HEK293 (cell line): Measurements from ENCODE around the gene C10orf88.

Experiments used
- MEIS1 ChIP-seq: sonication (generic); formaldehyde crosslinking; IDR thresholded peaks from 2 replicates; pipeline ENCODE4 v1.8.1; 2022; ENCODE audit warnings: missing genetic modification reagents, mild to moderate bottlenecking, borderline replicate concordance
- MZF1 ChIP-seq: fragments of 450-650 bp; formaldehyde crosslinking; IDR thresholded peaks from 2 replicates; pipeline ENCODE4 v1.5.1; 2017; ENCODE audit warnings: missing biosample characterization, missing genetic modification characterization, borderline replicate concordance
- OSR2 ChIP-seq: fragments of 450-650 bp; formaldehyde crosslinking; IDR thresholded peaks from 2 replicates; pipeline ENCODE4 v1.5.1; 2016; ENCODE audit warnings: missing biosample characterization, missing genetic modification characterization
- OVOL3 ChIP-seq: fragments of 450-650 bp; formaldehyde crosslinking; IDR thresholded peaks from 2 replicates; pipeline ENCODE4 v1.5.1; 2016; ENCODE audit warnings: missing biosample characterization, missing genetic modification characterization
- SP3 ChIP-seq: fragments of 450-650 bp; formaldehyde crosslinking; IDR thresholded peaks from 2 replicates; pipeline ENCODE4 v1.5.1; 2016; ENCODE audit warnings: missing biosample characterization, missing genetic modification characterization
- YY2 ChIP-seq: fragments of 450-650 bp; formaldehyde crosslinking; IDR thresholded peaks from 2 replicates; pipeline ENCODE4 v1.5.1; 2016; ENCODE audit warnings: missing biosample characterization, missing genetic modification characterization
- ZBTB1 ChIP-seq: fragments of 450-650 bp; formaldehyde crosslinking; IDR thresholded peaks from 2 replicates; pipeline ENCODE4 v1.5.1; 2016; ENCODE audit warnings: missing biosample characterization, missing genetic modification characterization
- ZBTB7A ChIP-seq: fragments of 450-650 bp; formaldehyde crosslinking; IDR thresholded peaks from 2 replicates; pipeline ENCODE4 v1.5.1; 2016; ENCODE audit warnings: low read depth, missing biosample characterization, missing genetic modification characterization
- ZFP69B ChIP-seq: fragments of 450-650 bp; formaldehyde crosslinking; IDR thresholded peaks from 2 replicates; pipeline ENCODE4 v1.5.1; 2016; ENCODE audit warnings: missing biosample characterization, missing genetic modification characterization
- ZNF157 ChIP-seq: fragments of 450-650 bp; formaldehyde crosslinking; IDR thresholded peaks from 2 replicates; pipeline ENCODE4 v1.5.1; 2016; ENCODE audit warnings: missing biosample characterization, missing genetic modification characterization
- ZNF169 ChIP-seq: fragments of 450-650 bp; formaldehyde crosslinking; IDR thresholded peaks from 2 replicates; pipeline ENCODE4 v1.5.1; 2016; ENCODE audit warnings: missing biosample characterization, missing genetic modification characterization
- ZNF221 ChIP-seq: fragments of 450-650 bp; formaldehyde crosslinking; IDR thresholded peaks from 2 replicates; pipeline ENCODE4 v1.5.1; 2017; ENCODE audit warnings: missing biosample characterization, missing genetic modification characterization, borderline replicate concordance
- ZNF350 ChIP-seq: fragments of 450-650 bp; formaldehyde crosslinking; IDR thresholded peaks from 2 replicates; pipeline ENCODE4 v1.5.0; 2017; ENCODE audit warnings: missing biosample characterization, mild to moderate bottlenecking, missing genetic modification characterization
- ZNF544 ChIP-seq: fragments of 450-650 bp; formaldehyde crosslinking; IDR thresholded peaks from 2 replicates; pipeline ENCODE4 v1.5.0; 2017; ENCODE audit warnings: missing biosample characterization, missing genetic modification characterization
- ZNF585B ChIP-seq: fragments of 450-650 bp; formaldehyde crosslinking; IDR thresholded peaks from 2 replicates; pipeline ENCODE4 v1.5.1; 2016; ENCODE audit warnings: missing biosample characterization, missing genetic modification characterization
- ZNF670 ChIP-seq: fragments of 450-650 bp; formaldehyde crosslinking; IDR thresholded peaks from 2 replicates; pipeline ENCODE4 v1.5.1; 2016; ENCODE audit warnings: missing biosample characterization, missing genetic modification characterization, low read depth
- ZNF701 ChIP-seq: fragments of 450-650 bp; formaldehyde crosslinking; IDR thresholded peaks from 2 replicates; pipeline ENCODE4 v1.5.1; 2016; ENCODE audit warnings: missing biosample characterization, missing genetic modification characterization
- TF ChIP-seq, protein P1 (sequence below): fragments of 450-650 bp; formaldehyde crosslinking; IDR thresholded peaks from 2 replicates; pipeline ENCODE4 v1.5.1; 2016; ENCODE audit warnings: missing biosample characterization, missing genetic modification characterization
- TF ChIP-seq, protein P2 (sequence below): fragments of 450-650 bp; formaldehyde crosslinking; IDR thresholded peaks from 2 replicates; pipeline ENCODE4 v1.5.1; 2016; ENCODE audit warnings: missing biosample characterization, missing genetic modification characterization
- TF ChIP-seq, protein P3 (sequence below): fragments of 450-650 bp; formaldehyde crosslinking; IDR thresholded peaks from 2 replicates; pipeline ENCODE4 v1.5.1; 2017; ENCODE audit warnings: missing biosample characterization, missing genetic modification characterization
- TF ChIP-seq, protein P4 (sequence below): fragments of 450-650 bp; formaldehyde crosslinking; IDR thresholded peaks from 2 replicates; pipeline ENCODE4 v1.5.1; 2017; ENCODE audit warnings: missing biosample characterization, missing genetic modification characterization
- TF ChIP-seq, protein P5 (sequence below): fragments of 450-650 bp; formaldehyde crosslinking; IDR thresholded peaks from 2 replicates; pipeline ENCODE4 v1.5.1; 2017; ENCODE audit warnings: missing biosample characterization, missing genetic modification characterization
- TF ChIP-seq, protein P6 (sequence below): fragments of 450-650 bp; formaldehyde crosslinking; IDR thresholded peaks from 2 replicates; pipeline ENCODE4 v1.5.1; 2016; ENCODE audit warnings: missing biosample characterization, missing genetic modification characterization, borderline replicate concordance
- TF ChIP-seq, protein P7 (sequence below): fragments of 450-650 bp; formaldehyde crosslinking; IDR thresholded peaks from 2 replicates; pipeline ENCODE4 v1.5.1; 2016; ENCODE audit warnings: missing biosample characterization, missing genetic modification characterization
- TF ChIP-seq, protein P8 (sequence below): fragments of 450-650 bp; formaldehyde crosslinking; IDR thresholded peaks from 2 replicates; pipeline ENCODE4 v1.5.1; 2016; ENCODE audit warnings: missing biosample characterization, missing genetic modification characterization

Gene C10orf88

DNA sequence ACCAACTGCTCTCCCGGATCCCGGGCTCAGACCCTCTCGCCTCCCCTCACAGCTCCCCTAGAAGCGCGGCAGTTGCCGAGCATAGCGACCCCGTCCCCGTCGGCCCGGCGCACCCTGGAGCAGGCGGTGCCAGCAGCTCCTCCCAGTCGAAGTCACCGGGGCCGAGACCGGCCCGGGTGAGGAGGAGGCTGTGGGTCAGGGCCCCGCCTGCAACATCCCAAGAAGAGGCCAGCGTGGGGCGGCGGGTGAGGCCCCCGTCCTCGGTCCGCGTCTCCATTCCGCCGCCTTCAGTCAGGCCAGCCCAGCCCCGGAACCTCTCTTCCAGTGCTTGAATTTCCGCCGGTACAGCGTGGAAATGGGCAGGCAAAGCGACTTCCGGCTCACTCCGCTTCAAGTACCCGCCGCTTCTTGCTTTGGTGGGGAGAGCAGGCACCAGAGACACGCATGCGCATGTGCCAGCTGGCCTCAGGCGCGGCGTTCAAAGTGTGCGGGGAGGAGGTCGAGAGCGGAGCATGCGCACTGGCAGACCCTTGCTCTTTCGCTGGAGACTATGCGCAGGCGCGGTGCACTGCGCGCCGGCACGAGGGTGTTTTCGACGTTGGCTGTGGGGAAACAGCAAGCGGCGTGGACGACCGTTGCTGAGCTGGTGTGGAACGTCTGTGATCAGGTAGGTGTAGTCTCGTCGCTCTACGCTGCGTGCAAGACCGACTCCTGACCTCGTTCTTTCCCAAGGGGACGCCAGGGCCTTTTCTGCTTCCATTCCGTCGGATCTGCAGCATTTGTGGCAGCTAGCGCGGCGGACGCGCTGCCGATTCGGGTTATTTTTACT, at the start of gene C10orf88 (continued):
- TF ChIP-seq ZBTB7A = no peak
- no peak for TF ChIP-seq ZNF544
- TF ChIP-seq, protein P1, sequence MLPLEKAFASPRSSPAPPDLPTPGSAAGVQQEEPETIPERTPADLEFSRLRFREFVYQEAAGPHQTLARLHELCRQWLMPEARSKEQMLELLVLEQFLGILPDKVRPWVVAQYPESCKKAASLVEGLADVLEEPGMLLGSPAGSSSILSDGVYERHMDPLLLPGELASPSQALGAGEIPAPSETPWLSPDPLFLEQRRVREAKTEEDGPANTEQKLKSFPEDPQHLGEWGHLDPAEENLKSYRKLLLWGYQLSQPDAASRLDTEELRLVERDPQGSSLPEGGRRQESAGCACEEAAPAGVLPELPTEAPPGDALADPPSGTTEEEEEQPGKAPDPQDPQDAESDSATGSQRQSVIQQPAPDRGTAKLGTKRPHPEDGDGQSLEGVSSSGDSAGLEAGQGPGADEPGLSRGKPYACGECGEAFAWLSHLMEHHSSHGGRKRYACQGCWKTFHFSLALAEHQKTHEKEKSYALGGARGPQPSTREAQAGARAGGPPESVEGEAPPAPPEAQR = no peak
- no peak for TF ChIP-seq ZNF701 (tag by site-specific recombination)
- no peak for TF ChIP-seq OSR2
- TF ChIP-seq, protein P2, sequence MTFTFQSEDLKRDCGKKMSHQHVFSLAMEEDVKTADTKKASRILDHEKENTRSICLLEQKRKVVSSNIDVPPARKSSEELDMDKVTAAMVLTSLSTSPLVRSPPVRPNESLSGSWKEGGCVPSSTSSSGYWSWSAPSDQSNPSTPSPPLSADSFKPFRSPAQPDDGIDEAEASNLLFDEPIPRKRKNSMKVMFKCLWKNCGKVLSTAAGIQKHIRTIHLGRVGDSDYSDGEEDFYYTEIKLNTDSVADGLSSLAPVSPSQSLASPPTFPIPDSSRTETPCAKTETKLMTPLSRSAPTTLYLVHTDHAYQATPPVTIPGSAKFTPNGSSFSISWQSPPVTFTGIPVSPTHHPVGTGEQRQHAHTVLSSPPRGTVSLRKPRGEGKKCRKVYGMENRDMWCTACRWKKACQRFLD (tag by site-specific recombination) = peak; percentile 92
- TF ChIP-seq ZNF221 (tag by site-specific recombination) = no peak
- TF ChIP-seq MZF1 (tag by site-specific recombination) = no peak
- no peak for TF ChIP-seq ZNF350 (tag by site-specific recombination)
- TF ChIP-seq, protein P3, sequence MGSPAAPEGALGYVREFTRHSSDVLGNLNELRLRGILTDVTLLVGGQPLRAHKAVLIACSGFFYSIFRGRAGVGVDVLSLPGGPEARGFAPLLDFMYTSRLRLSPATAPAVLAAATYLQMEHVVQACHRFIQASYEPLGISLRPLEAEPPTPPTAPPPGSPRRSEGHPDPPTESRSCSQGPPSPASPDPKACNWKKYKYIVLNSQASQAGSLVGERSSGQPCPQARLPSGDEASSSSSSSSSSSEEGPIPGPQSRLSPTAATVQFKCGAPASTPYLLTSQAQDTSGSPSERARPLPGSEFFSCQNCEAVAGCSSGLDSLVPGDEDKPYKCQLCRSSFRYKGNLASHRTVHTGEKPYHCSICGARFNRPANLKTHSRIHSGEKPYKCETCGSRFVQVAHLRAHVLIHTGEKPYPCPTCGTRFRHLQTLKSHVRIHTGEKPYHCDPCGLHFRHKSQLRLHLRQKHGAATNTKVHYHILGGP = no peak
- TF ChIP-seq, protein P4, sequence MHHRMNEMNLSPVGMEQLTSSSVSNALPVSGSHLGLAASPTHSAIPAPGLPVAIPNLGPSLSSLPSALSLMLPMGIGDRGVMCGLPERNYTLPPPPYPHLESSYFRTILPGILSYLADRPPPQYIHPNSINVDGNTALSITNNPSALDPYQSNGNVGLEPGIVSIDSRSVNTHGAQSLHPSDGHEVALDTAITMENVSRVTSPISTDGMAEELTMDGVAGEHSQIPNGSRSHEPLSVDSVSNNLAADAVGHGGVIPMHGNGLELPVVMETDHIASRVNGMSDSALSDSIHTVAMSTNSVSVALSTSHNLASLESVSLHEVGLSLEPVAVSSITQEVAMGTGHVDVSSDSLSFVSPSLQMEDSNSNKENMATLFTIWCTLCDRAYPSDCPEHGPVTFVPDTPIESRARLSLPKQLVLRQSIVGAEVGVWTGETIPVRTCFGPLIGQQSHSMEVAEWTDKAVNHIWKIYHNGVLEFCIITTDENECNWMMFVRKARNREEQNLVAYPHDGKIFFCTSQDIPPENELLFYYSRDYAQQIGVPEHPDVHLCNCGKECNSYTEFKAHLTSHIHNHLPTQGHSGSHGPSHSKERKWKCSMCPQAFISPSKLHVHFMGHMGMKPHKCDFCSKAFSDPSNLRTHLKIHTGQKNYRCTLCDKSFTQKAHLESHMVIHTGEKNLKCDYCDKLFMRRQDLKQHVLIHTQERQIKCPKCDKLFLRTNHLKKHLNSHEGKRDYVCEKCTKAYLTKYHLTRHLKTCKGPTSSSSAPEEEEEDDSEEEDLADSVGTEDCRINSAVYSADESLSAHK (tag by site-specific recombination) = peak; percentile 36; the same call in 1 of the 2 replicates
- TF ChIP-seq, protein P5, sequence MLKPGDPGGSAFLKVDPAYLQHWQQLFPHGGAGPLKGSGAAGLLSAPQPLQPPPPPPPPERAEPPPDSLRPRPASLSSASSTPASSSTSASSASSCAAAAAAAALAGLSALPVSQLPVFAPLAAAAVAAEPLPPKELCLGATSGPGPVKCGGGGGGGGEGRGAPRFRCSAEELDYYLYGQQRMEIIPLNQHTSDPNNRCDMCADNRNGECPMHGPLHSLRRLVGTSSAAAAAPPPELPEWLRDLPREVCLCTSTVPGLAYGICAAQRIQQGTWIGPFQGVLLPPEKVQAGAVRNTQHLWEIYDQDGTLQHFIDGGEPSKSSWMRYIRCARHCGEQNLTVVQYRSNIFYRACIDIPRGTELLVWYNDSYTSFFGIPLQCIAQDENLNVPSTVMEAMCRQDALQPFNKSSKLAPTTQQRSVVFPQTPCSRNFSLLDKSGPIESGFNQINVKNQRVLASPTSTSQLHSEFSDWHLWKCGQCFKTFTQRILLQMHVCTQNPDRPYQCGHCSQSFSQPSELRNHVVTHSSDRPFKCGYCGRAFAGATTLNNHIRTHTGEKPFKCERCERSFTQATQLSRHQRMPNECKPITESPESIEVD (tag by site-specific recombination) = no peak
- TF ChIP-seq ZFP69B = peak; percentile 72
- no peak for TF ChIP-seq ZNF169 (tag by site-specific recombination)
- no peak for TF ChIP-seq ZNF670 (tag by site-specific recombination)
- no peak for TF ChIP-seq ZNF585B (tag by site-specific recombination)
- TF ChIP-seq SP3 = peak; percentile 86
- no peak for TF ChIP-seq MEIS1 (CRISPR knock-in tag)
- TF ChIP-seq, protein P6, sequence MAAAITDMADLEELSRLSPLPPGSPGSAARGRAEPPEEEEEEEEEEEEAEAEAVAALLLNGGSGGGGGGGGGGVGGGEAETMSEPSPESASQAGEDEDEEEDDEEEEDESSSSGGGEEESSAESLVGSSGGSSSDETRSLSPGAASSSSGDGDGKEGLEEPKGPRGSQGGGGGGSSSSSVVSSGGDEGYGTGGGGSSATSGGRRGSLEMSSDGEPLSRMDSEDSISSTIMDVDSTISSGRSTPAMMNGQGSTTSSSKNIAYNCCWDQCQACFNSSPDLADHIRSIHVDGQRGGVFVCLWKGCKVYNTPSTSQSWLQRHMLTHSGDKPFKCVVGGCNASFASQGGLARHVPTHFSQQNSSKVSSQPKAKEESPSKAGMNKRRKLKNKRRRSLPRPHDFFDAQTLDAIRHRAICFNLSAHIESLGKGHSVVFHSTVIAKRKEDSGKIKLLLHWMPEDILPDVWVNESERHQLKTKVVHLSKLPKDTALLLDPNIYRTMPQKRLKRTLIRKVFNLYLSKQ (tag by site-specific recombination) = no peak
- 0 out of 2 replicates have a peak, but pooled peaks have one; percentile 44 for TF ChIP-seq YY2
- TF ChIP-seq, protein P7, sequence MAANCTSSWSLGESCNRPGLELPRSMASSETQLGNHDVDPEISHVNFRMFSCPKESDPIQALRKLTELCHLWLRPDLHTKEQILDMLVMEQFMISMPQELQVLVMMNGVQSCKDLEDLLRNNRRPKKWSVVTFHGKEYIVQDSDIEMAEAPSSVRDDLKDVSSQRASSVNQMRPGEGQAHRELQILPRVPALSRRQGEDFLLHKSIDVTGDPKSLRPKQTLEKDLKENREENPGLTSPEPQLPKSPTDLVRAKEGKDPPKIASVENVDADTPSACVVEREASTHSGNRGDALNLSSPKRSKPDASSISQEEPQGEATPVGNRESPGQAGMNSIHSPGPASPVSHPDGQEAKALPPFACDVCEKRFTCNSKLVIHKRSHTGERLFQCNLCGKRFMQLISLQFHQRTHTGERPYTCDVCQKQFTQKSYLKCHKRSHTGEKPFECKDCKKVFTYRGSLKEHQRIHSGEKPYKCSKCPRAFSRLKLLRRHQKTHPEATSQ (tag by site-specific recombination) = peak; percentile 93
- TF ChIP-seq OVOL3 = no peak
- TF ChIP-seq, protein P8, sequence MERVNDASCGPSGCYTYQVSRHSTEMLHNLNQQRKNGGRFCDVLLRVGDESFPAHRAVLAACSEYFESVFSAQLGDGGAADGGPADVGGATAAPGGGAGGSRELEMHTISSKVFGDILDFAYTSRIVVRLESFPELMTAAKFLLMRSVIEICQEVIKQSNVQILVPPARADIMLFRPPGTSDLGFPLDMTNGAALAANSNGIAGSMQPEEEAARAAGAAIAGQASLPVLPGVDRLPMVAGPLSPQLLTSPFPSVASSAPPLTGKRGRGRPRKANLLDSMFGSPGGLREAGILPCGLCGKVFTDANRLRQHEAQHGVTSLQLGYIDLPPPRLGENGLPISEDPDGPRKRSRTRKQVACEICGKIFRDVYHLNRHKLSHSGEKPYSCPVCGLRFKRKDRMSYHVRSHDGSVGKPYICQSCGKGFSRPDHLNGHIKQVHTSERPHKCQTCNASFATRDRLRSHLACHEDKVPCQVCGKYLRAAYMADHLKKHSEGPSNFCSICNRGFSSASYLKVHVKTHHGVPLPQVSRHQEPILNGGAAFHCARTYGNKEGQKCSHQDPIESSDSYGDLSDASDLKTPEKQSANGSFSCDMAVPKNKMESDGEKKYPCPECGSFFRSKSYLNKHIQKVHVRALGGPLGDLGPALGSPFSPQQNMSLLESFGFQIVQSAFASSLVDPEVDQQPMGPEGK (tag by site-specific recombination) = peak; percentile 89
- TF ChIP-seq ZBTB1 (tag by site-specific recombination) = no peak; the same call in 1 of the 2 replicates
- TF ChIP-seq ZNF157 (tag by site-specific recombination) = no peak
